GM12873 (cell line): ENCODE data around the gene NR1D1.

Source experiments
- TF ChIP-seq, protein P1 (sequence below): IDR thresholded peaks from 2 replicates; pipeline ENCODE4 v1.5.1; 2012; ENCODE audit warnings: low read depth, mild to moderate bottlenecking, moderate library complexity, low read length, control low read depth; ENCODE audit not compliant: insufficient read depth; ENCODE audit errors: missing control alignments

The NR1D1 gene

GRCh38 chr17:40110026-40110845 lies 9.8 kb upstream of the NR1D1 start:
- TF ChIP-seq, protein P1, sequence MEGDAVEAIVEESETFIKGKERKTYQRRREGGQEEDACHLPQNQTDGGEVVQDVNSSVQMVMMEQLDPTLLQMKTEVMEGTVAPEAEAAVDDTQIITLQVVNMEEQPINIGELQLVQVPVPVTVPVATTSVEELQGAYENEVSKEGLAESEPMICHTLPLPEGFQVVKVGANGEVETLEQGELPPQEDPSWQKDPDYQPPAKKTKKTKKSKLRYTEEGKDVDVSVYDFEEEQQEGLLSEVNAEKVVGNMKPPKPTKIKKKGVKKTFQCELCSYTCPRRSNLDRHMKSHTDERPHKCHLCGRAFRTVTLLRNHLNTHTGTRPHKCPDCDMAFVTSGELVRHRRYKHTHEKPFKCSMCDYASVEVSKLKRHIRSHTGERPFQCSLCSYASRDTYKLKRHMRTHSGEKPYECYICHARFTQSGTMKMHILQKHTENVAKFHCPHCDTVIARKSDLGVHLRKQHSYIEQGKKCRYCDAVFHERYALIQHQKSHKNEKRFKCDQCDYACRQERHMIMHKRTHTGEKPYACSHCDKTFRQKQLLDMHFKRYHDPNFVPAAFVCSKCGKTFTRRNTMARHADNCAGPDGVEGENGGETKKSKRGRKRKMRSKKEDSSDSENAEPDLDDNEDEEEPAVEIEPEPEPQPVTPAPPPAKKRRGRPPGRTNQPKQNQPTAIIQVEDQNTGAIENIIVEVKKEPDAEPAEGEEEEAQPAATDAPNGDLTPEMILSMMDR: no peak

DNA sequence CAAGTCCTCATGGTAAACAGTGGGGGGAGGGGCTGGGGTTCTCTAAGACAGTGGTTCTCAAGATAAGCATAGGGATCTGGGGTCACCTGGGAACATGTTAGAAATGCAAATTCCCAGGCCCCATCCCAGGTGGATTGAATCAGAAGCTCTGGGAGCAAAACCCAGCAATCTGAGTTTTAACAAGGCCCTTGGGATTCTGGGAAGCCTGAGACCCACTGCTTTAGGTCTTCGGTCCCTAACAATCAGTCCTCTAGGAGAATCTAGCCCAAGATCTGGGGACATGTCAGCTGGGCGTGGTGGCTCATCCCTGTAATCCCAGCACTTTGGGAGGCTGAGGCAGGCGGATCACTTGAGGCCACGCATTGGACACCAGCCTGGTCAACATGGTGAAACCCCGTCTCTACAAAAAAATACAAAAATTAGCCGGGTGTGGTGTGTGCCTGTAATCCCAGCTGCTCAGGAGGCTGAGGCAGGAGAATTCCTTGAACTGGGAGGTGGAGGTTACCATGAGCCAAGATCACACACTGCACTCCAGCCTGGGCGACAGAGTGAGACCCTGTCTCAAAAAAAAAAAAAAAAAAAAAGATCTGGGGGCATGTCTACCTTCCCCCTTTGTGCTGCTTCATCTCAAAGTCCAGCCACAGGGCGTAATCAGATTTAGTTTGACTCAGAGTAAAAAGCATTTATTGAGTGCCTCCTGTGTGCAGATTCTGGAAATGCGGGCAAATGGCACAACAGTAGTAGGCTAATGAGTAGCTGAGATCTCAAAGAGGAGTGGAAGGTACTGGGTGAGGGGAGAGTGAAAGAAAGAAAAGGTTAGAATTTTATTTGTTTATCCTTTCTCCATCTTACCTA lies 8.8 kb upstream of the NR1D1 start:
- TF ChIP-seq, protein P1: peak; percentile 41

- TF ChIP-seq, protein P1: no peak
These were observed 7.3 kb upstream of the NR1D1 start for GRCh38 chr17:40107522-40108174.

DNA sequence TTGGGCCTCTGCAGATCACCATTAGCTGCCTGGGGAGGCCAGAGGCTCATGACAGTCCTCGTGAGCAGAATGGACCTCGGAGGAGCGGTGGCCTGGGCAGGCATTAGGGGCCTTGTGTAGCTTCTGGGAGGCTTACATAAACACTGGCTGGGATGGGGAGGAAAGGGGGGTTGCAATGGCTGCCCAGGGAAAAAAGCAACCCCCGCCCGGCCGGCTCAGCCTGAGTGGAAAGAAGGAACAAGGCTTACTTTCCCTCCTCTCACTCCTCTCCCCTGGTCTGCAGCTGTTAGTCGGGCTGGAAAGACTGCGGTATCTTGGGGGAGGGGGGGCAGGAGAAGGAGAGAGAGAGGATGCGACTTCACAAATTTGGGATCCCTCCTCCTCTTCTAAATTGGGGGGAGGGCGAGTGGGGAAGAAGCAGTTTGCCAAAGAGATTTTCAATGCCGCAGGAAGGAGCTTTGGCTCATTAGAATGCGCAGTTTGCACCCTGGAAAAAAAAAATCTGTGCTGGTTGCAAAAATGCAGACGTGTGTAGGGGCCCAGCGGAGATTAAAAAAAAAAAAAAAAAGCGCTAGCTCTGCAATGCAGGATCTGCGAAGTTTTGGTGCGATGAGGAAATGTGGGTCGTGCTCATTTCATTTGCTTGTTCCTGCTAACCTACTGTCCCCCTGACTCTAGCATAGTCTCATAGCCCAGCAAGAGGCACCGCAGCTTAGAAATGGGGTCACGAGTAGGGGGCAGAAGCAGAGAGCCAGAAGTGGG lies 6.6 kb upstream of the NR1D1 start:
- TF ChIP-seq, protein P1: no peak

GRCh38 chr17:40105861-40106759 lies 5.7 kb upstream of the NR1D1 start:
- TF ChIP-seq, protein P1: no peak
